Caco-2 (cell line): ENCODE results near the gene RASGRF2. TPM values are rescaled to one million over a fixed set of nuclear protein-coding genes. Genes with fewer than 3 reads are reported as not detected.

Source experiments
- BruUV-seq: library from RNA; stranded (reverse); fragments of 400-500 nt; replicated peaks from 2 replicates; lab custom pipeline; 2021; lab: Mats Ljungman, UMichigan
- CTCF ChIA-PET: fragments of 300-600 bp; sonication (Branson Sonifier 250); formaldehyde crosslinking; loops from one replicate; lab custom pipeline; 2022; ENCODE audit warnings: antibody characterized with exemption; lab: Charles Lee
- POLR2A ChIA-PET: fragments of 300-600 bp; sonication (Branson Sonifier 250); formaldehyde crosslinking; loops from one replicate; lab custom pipeline; 2022; ENCODE audit warnings: antibody characterized with exemption; lab: Charles Lee
- DNase-seq, 2 experiments: peaks; one replicate each; pipeline versions ENCODE4 v3.0.0 to v3.0.0-alpha.2; 2020 to 2022
- H3K27me3 ChIP-seq: replicated peaks from 2 replicates; pipeline ENCODE4 v1.6.0; 2011; ENCODE audit warnings: low read length; ENCODE audit not compliant: control insufficient read depth, insufficient read depth
- H3K36me3 ChIP-seq: 2 replicates; pipeline ENCODE4 v1.5.1; 2011; ENCODE audit warnings: low read length; ENCODE audit not compliant: control insufficient read depth, insufficient read depth
- H3K4me1 ChIP-seq: fragments of 250-450 bp; sonication (Bioruptor Pico); 2 replicates; pipeline ENCODE4 v1.5.1; 2020; ENCODE audit warnings: mild to moderate bottlenecking
- H3K4me3 ChIP-seq: 2 replicates; pipeline ENCODE4 v1.5.1; 2011; ENCODE audit warnings: low read depth, mild to moderate bottlenecking, control low read depth, low read length
- H3K9me3 ChIP-seq: fragments of 250-450 bp; sonication (Bioruptor Pico); 2 replicates; pipeline ENCODE4 v1.5.1; 2020; ENCODE audit warnings: mild to moderate bottlenecking, moderate library complexity
- H3K27ac Mint-ChIP-seq: one replicate; pipeline ENCODE4 v1.8.0; 2022; ENCODE audit warnings: mixed read lengths; ENCODE audit not compliant: unreplicated experiment
- H3K27me3 Mint-ChIP-seq: one replicate; pipeline ENCODE4 v1.8.0; 2022; ENCODE audit warnings: mixed read lengths; ENCODE audit not compliant: insufficient read depth, unreplicated experiment
- H3K36me3 Mint-ChIP-seq: one replicate; pipeline ENCODE4 v1.8.0; 2022; ENCODE audit warnings: mild to moderate bottlenecking, mixed read lengths; ENCODE audit not compliant: insufficient read depth, unreplicated experiment
- H3K4me1 Mint-ChIP-seq: one replicate; pipeline ENCODE4 v1.8.0; 2022; ENCODE audit warnings: low read depth, mixed read lengths; ENCODE audit not compliant: unreplicated experiment
- H3K4me3 Mint-ChIP-seq: one replicate; pipeline ENCODE4 v1.8.0; 2022; ENCODE audit warnings: mild to moderate bottlenecking, moderate library complexity, mixed read lengths; ENCODE audit not compliant: unreplicated experiment
- H3K9me3 Mint-ChIP-seq: one replicate; pipeline ENCODE4 v1.8.0; 2022; ENCODE audit warnings: mixed read lengths; ENCODE audit not compliant: unreplicated experiment
- CTCF ChIP-seq, 2 experiments: fragments of 200-600 bp in 1 of 2; IDR thresholded peaks; 1 replicate in 1 of 2; 2 replicates in 1 of 2; pipeline versions ENCODE4 v1.5.1 to v1.8.0; 2011 to 2022; ENCODE audit warnings: antibody characterized with exemption in 1 of 2, control low read depth in 1 of 2, inconsistent platforms in 1 of 2, low read depth in 1 of 2, low read length in 1 of 2, mild to moderate bottlenecking in 1 of 2, moderate library complexity in 1 of 2; ENCODE audit not compliant: insufficient read depth in 1 of 2, severe bottlenecking in 1 of 2, unreplicated experiment in 1 of 2
- intact Hi-C: fragments of 100-400 bp; cut with micrococcal nuclease; formaldehyde crosslinking; loops from one replicate; pipeline ENCODE4 v1.10.0; 2022; ENCODE audit not compliant: unreplicated experiment
- total RNA-seq: library from RNA; stranded (reverse); gene quantifications from 2 replicates; pipeline ENCODE4 v1.2.3, GENCODE V29; 2022

RASGRF2 gene
- total RNA-seq, 1 experiment from 2014 or later, result 23.1 TPM

- intact Hi-C loops, result no loop called here
- BruUV-seq, result no TSS peak
- Histone ChIP-seq H3K4me3 (no peak overlapping the region), H3K27me3 (no peaks in the 10 kb centered on the region), H3K4me1 (no peaks in the 10 kb centered on the region), H3K9me3 (no peaks in the 10 kb centered on the region), H3K36me3 (no peaks in the 10 kb centered on the region)
- Mint-ChIP-seq H3K9me3 (no peaks in the 10 kb centered on the region), H3K27me3 (no peaks in the 10 kb centered on the region), H3K36me3 (peaks cover 8% of the 10 kb centered on the region), H3K27ac (no peak overlapping the region), H3K4me1 (no peaks in the 10 kb centered on the region), H3K4me3 (no peak overlapping the region)
- TF ChIP-seq CTCF (IDR thresholded peaks at IDR 0.05; ENCODE audit: insufficient read depth in 1 of 2, low read depth in 1 of 2, low read length in 1 of 2, severe bottlenecking in 1 of 2, unreplicated experiment in 1 of 2), result no peak
- POLR2A ChIA-PET, result no interaction called here
- CTCF ChIA-PET, result no interaction called here
- no peak for DNase-seq
Measured at GRCh38 chr5:81228084-81228483, 267.9 kb downstream of the RASGRF2 start.

DNA sequence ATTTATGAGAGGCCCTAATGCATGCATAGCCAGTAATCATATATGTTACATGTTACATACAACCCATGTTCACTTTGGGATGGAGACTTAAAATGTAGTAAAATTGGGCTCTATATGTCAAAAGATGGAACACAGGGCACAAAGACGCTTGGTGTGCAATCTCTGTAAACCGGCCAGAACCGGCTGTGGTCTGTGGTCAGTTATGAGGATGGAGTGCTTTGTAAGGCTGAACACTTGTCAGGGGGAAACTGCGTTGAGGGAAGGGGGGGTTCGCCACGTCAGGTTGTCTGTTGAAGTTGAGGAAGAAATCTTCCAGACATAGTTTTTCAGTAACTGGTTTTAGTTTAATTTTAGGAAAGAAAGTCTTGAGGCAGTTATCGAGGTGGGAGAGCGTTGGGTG lies 270.3 kb downstream of the RASGRF2 start:
- no peaks in the 10 kb centered on the region for H3K27me3 ChIP-seq
- DNase-seq, result no peak
- Mint-ChIP-seq H3K4me3 (no peak overlapping the region), H3K27ac (no peak overlapping the region), H3K9me3 (no peaks in the 10 kb centered on the region), H3K27me3 (no peaks in the 10 kb centered on the region), H3K4me1 (no peaks in the 10 kb centered on the region), H3K36me3 (peaks cover 6% of the 10 kb centered on the region)
- no peaks in the 10 kb centered on the region for H3K36me3 ChIP-seq
- no peaks in the 10 kb centered on the region for H3K9me3 ChIP-seq
- BruUV-seq, result no TSS peak
- no peak for TF ChIP-seq CTCF (IDR thresholded peaks at IDR 0.05; ENCODE audit: insufficient read depth in 1 of 2, low read depth in 1 of 2, low read length in 1 of 2, severe bottlenecking in 1 of 2, unreplicated experiment in 1 of 2)
- ChIA-PET CTCF (no interaction called here), POLR2A (no interaction called here)
- no peak overlapping the region for H3K4me3 ChIP-seq
- H3K4me1 ChIP-seq, result no peaks in the 10 kb centered on the region
- intact Hi-C loops, result no loop called here

- no TSS peak for BruUV-seq
- POLR2A ChIA-PET, result no interaction called here
- H3K27me3 Mint-ChIP-seq, result no peaks in the 10 kb centered on the region
- CTCF ChIA-PET, result no interaction called here
- H3K4me3 Mint-ChIP-seq, result no peak overlapping the region
- no peak overlapping the region for H3K27ac Mint-ChIP-seq
- no peaks in the 10 kb centered on the region for H3K27me3 ChIP-seq
- peaks cover 5% of the 10 kb centered on the region for H3K36me3 Mint-ChIP-seq
- H3K9me3 ChIP-seq, result no peaks in the 10 kb centered on the region
- no peak for DNase-seq
- no peaks in the 10 kb centered on the region for H3K4me1 Mint-ChIP-seq
- H3K4me3 ChIP-seq, result no peak overlapping the region
- no peaks in the 10 kb centered on the region for H3K9me3 Mint-ChIP-seq
- no peak for TF ChIP-seq CTCF (IDR thresholded peaks at IDR 0.05; ENCODE audit: insufficient read depth in 1 of 2, low read depth in 1 of 2, low read length in 1 of 2, severe bottlenecking in 1 of 2, unreplicated experiment in 1 of 2)
- intact Hi-C loops, result no loop called here
- no peaks in the 10 kb centered on the region for H3K4me1 ChIP-seq
- no peaks in the 10 kb centered on the region for H3K36me3 ChIP-seq
Measured at GRCh38 chr5:81232464-81233079, 272.4 kb downstream of the RASGRF2 start.
